ENCODE data around the gene CT47A1.
"Not testable (repeated sequence)": the region's sequence is repeated elsewhere in the genome, so short reads cannot be mapped to it uniquely, and the experiment has no call there.

CT47A1 gene

DNA sequence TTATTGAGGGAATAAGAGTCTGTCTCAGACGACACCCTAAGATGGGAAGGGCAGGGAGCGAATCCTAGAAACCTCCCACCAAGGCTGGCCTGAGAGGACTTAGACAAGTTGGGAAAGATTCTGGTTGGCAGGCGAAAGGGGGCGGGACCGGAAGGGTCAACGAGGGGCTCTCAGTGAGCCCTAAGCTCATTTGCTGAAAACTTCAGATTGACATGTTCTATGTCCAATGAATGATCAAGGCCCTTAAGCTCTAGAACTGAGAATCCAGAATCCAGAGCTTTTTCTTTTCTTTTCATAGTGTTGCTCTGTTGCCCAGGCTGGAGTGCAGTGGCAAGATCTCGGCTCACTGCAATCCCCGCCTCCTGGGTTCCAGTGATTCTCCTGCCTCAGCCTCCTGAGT is at the start of gene CT47A1:
TSS of gene CT47A1 (minus strand) at position 101 of the 400 bp plus-strand sequence. CDS start 231 bp downstream, outside the sequence.
- not testable (repeated sequence) for H3K9me3 Mint-ChIP-seq, ATAC-seq, H3K36me3 Mint-ChIP-seq, H3K4me1 Mint-ChIP-seq, H3K27ac Mint-ChIP-seq, H3K4me3 Mint-ChIP-seq, H3K27me3 Mint-ChIP-seq

DNA sequence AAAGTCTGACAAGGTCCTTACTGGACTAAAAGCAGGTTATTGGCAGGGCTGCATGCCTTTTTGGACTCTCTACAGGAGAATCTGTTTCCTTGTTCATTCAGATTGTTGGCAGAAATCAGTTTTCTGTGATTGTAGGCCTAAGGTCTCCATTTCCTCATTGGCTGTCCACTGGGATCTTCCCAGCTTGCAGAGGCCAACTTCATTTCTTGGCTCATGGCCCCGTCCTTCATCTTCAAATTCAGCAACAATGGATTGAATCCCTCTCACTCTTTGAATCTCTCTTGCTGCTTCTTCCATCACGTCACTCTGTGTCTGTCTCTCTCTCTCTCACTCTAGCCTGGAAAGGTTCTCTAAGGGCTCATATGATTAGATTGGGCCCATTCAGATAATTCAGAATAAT is 47.0 kb upstream of the CT47A1 start:
- no peak for ATAC-seq
- Mint-ChIP-seq H3K4me3 (no peak overlapping the region), H3K36me3 (no peaks in the 10 kb centered on the region), H3K27me3 (no peaks in the 10 kb centered on the region), H3K4me1 (no peaks in the 10 kb centered on the region), H3K27ac (no peak overlapping the region), H3K9me3 (no peaks in the 10 kb centered on the region)

DNA sequence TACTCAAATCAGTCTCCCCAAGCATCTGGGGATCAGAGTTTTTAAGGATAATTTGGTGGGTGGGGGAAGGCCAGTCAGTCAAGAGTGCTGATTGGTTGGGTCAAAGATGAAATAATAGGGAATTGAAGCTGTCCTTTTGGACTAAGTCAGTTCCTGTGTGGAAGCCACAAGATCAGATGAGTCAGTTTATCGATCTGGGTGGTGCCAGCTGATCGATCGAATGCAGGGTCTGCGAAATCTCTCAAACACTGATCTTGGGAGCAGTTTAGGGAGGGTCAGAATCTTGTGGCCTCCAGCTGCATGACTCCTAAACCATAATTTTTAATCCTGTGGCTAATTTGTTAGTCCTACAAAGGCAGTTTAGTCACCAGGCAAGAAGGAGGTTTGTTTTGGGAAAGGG is 44.5 kb upstream of the CT47A1 start:
- Mint-ChIP-seq H3K27ac (no peak overlapping the region), H3K27me3 (no peaks in the 10 kb centered on the region), H3K36me3 (no peaks in the 10 kb centered on the region), H3K9me3 (no peaks in the 10 kb centered on the region), H3K4me3 (no peak overlapping the region), H3K4me1 (no peaks in the 10 kb centered on the region)
- ATAC-seq: no peak

DNA sequence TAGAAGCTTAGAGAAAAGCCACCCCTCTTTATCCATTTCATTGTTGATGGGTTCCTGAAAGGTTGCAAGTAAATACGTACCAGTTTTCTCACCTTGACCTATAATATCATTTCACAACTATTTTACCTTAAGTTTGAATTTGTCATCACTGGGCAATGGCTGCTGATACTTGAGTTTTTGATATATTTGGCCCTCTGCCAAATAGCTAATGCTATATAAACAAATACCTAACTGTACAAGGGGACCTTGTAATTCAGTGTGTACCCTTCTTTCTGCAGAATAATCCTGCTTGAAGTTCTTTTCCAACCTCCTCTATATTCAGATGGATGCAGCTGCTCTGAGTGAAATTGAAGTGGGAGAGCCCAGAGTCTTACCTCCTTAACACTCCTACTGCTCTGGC is 42.9 kb upstream of the CT47A1 start:
- no peaks in the 10 kb centered on the region for H3K36me3 Mint-ChIP-seq
- H3K9me3 Mint-ChIP-seq: no peaks in the 10 kb centered on the region
- no peak for ATAC-seq
- H3K4me3 Mint-ChIP-seq: no peak overlapping the region
- no peaks in the 10 kb centered on the region for H3K27me3 Mint-ChIP-seq
- no peaks in the 10 kb centered on the region for H3K4me1 Mint-ChIP-seq
- H3K27ac Mint-ChIP-seq: no peak overlapping the region

DNA sequence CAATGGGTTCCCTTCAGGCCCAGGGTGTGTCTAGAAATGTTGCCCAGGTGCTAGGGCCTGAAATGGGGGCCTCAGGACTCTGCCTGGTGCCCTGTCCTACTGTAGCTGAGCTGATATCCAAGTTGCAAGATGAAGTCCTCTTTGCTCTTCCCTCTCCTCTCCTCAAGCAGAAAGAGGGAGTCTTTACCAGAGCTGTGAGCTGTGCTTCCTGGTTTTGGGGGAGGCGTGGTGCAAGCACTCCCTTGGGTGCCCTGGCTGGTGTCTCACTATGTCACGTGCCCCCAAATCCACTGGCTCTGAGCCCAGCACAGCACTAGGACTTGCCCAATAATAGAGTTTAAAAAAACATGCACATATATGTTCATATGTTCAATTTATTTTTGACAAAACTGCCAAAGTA is 29.3 kb upstream of the CT47A1 start:
- no peak for ATAC-seq
- H3K9me3 Mint-ChIP-seq: peaks cover 5% of the 10 kb centered on the region
- peaks cover 16% of the 10 kb centered on the region for H3K27me3 Mint-ChIP-seq
- H3K4me1 Mint-ChIP-seq: no peaks in the 10 kb centered on the region
- H3K27ac Mint-ChIP-seq: no peak overlapping the region
- H3K4me3 Mint-ChIP-seq: no peak overlapping the region
- H3K36me3 Mint-ChIP-seq: peaks cover 6% of the 10 kb centered on the region

DNA sequence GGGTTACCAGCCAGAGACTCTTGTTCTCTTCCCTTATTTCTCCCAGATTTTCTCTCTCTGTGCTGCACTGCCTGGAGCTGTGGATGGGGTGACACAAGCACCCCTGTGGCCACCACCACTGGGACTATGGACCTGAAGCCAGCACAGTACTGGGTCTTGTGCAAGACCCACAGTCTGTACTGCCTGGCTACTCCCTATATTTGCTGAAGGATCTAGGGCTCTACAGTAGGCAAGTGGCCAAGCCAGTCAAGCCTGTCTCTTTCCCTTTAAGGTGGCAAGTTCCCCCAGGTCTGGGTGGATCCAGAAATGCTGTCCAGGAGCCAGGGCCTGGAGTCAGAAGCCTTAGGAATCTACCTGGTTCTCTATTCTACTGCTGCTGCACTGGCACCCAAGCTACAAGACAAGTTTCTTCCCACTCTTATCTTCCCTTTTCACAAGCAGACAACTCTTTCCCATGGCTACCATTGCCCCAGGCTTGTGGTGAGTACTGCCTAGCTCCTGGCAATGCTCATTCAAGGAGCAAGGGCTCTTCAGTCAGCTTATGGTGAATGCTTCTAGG is 28.4 kb upstream of the CT47A1 start:
- Mint-ChIP-seq H3K27ac (no peak overlapping the region), H3K4me3 (no peak overlapping the region), H3K36me3 (peaks cover 6% of the 10 kb centered on the region), H3K4me1 (no peaks in the 10 kb centered on the region), H3K9me3 (peaks cover 5% of the 10 kb centered on the region), H3K27me3 (peaks cover 16% of the 10 kb centered on the region)
- no peak for ATAC-seq

DNA sequence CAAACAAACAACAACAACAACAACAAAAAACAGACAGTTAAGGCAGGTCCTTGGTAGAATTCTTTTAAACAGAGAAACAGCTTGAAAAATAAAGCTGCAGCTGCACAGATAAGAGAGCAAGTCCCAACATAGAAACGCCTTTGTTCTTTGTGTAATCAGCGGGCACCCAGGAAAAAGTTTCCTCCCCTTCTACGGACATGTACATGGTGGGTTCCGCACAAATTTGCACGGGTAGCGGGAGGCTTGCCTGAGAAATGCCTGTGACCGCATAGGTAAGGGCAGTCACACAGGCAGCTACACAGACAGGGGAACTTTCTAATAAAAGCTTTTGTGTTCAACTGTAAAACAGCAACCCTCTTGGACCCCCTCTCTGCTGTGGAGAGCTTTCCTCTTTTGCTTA is 25.7 kb upstream of the CT47A1 start:
- Mint-ChIP-seq H3K4me1 (no peaks in the 10 kb centered on the region), H3K27ac (no peak overlapping the region), H3K4me3 (no peak overlapping the region), H3K36me3 (peaks cover 6% of the 10 kb centered on the region), H3K27me3 (peaks cover 16% of the 10 kb centered on the region), H3K9me3 (peaks cover 5% of the 10 kb centered on the region)
- no peak for ATAC-seq

DNA sequence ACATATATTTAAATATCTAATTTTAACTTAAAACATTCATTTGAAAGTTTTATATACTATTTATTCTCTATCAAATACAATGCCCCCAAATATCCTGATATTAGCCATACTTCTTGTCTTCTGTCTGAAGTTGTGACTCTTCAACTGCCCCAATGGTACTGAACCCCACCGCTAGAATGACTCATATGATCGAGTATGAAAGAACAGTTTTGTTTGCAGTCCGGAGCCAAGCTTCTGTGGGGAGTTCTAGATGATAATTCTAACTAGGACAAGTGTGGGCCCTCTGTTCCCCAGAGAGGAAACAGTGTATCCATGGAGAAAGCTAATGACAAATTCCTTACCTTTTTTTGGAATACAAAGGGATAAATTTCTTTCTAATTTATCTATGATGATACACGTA is 24.7 kb upstream of the CT47A1 start:
- no peak overlapping the region for H3K27ac Mint-ChIP-seq
- no peaks in the 10 kb centered on the region for H3K4me1 Mint-ChIP-seq
- H3K36me3 Mint-ChIP-seq: peaks cover 6% of the 10 kb centered on the region
- no peak overlapping the region for H3K4me3 Mint-ChIP-seq
- peaks cover 16% of the 10 kb centered on the region for H3K27me3 Mint-ChIP-seq
- peaks cover 8% of the 10 kb centered on the region for H3K9me3 Mint-ChIP-seq
- ATAC-seq: no peak

DNA sequence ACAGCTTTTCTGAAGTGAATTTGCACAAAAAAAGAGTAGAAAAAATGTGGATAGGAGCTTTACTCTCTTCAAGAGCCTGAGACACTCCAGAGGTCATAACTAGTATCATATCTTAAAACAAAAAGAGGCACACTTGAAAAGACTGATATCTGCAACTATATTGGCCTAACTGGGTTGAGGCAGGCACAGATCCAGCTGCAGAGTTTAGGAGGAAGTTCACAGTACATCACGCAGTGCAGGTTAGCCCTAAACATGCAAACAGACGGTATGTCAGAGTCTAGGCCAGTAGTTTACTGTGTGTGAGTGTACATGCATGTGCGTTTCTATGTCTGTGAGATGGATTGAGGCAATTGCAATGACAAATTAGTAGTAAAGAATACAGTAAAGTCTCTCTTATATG is 24.2 kb upstream of the CT47A1 start:
- Mint-ChIP-seq H3K9me3 (peaks cover 8% of the 10 kb centered on the region), H3K27ac (no peak overlapping the region), H3K4me1 (no peaks in the 10 kb centered on the region), H3K27me3 (peaks cover 14% of the 10 kb centered on the region), H3K4me3 (no peak overlapping the region), H3K36me3 (peaks cover 6% of the 10 kb centered on the region)
- ATAC-seq: no peak

DNA sequence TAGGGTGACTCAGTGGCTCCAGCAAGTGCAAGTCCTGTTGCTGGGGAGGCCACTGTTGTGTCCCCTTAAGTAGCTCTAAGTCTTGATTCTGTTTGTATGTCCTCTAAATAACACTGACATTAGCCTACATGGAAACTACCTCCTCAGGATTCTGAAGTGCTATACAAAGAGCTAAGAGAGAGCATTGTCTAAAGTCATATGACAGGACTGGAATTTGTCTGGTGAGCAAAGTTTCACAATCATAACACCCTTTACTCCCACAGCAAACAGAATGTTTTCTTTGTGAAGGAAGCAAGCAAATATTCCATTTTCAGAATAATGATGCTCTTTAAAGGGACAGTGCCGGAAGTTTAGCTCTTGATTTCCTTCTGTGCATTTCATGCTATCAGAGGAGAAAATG is 23.4 kb upstream of the CT47A1 start:
- Mint-ChIP-seq H3K27ac (no peak overlapping the region), H3K36me3 (no peaks in the 10 kb centered on the region), H3K9me3 (peaks cover 3% of the 10 kb centered on the region), H3K27me3 (peaks cover 5% of the 10 kb centered on the region), H3K4me3 (no peak overlapping the region), H3K4me1 (no peaks in the 10 kb centered on the region)
- no peak for ATAC-seq

DNA sequence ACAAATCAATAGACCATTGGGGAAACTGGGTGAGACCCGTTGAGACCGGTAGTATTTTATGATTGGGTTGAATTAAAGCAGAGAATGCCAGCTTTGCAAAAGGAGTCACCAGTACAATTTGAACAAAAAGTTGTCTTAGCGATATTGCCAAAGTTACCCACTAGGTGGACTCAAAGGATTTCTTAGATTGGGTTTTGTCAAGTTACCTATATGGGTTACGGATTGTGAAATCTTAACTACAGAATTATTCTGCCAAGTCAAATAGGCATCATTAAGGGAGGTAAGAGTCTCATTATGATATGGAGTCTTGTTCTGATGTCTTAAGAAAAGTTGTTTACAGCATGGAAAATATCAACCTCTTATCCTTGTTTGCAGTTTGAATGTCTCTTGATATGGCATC is 15.0 kb upstream of the CT47A1 start:
- H3K4me1 Mint-ChIP-seq: peaks cover 14% of the 10 kb centered on the region
- H3K36me3 Mint-ChIP-seq: no peaks in the 10 kb centered on the region
- H3K9me3 Mint-ChIP-seq: no peaks in the 10 kb centered on the region
- H3K27me3 Mint-ChIP-seq: no peaks in the 10 kb centered on the region
- no peak for ATAC-seq
- no peak overlapping the region for H3K27ac Mint-ChIP-seq
- no peak overlapping the region for H3K4me3 Mint-ChIP-seq

DNA sequence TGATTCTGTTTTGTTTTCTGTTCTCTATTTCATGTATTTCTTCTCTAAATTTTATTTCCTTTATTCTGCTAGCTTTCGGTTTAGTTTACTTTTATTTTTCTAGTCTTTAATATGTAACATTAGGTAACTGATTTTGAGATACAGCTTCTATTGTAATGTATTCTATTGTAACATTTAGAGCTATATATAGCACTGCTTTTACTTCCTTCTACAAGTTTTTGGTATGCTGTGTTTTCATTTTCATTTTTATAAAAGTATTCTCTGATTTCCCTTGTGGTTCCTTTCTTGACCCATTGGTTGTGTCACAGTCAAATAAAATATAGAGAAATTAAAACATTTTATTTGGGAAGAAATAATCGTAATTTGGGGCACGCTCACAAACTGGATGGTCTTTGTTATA is 13.9 kb upstream of the CT47A1 start:
- peak overlapping the region; percentile 54 for H3K27ac Mint-ChIP-seq
- no peak for ATAC-seq
- peaks cover 14% of the 10 kb centered on the region for H3K4me1 Mint-ChIP-seq
- H3K9me3 Mint-ChIP-seq: no peaks in the 10 kb centered on the region
- H3K36me3 Mint-ChIP-seq: no peaks in the 10 kb centered on the region
- no peaks in the 10 kb centered on the region for H3K27me3 Mint-ChIP-seq
- H3K4me3 Mint-ChIP-seq: no peak overlapping the region

DNA sequence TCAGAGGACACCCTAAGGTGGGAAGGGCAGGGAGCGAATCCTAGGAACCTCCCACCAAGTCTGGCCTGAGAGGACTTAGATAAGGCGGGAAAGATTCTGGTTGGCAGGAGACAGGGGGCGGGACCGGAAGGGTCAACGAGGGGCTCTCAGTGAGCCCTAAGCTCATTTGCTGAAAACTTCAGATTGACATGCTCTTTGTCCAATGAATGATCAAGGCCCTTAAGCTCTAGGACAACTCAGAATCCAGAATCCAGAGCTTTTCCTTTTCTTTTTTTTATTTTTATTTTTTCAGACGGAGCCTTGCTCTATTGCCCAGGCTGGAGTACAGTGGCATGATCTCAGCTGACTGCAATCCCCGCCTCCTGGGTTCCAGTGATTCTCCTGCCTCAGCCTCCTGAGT is 29.1 kb downstream of the CT47A1 start, which contains the start of gene CT47A7:
TSS of gene CT47A7 (minus strand) at position 101 of the 400 bp plus-strand sequence. CDS start 255 bp downstream, outside the sequence.
- H3K9me3 Mint-ChIP-seq, H3K36me3 Mint-ChIP-seq, H3K27me3 Mint-ChIP-seq, H3K4me1 Mint-ChIP-seq, H3K4me3 Mint-ChIP-seq, H3K27ac Mint-ChIP-seq, ATAC-seq: not testable (repeated sequence)
